Activated CD8-positive, alpha-beta memory T cell treated with anti-CD3 and anti-CD28 coated beads, Interleukin-2, amount 10 ng/mL, durations not matched to agents 7 days and 5 days (primary cell): ENCODE measurements around the gene HES3. TPM values are rescaled to one million over a fixed set of nuclear protein-coding genes. Genes with fewer than 3 reads are reported as not detected.

Source experiments
- ATAC-seq: fragments of 150-1000 bp; cut with Tn5 transposase; one replicate; pipeline ENCODE4 v1.10.0; 2021; ENCODE audit warnings: moderate library complexity
- CTCF ChIA-PET: fragments of 350-600 bp; sonication (Branson Sonifier 250); formaldehyde crosslinking; loops from one replicate; lab custom pipeline; 2021; ENCODE audit warnings: antibody characterized with exemption; lab: Charles Lee
- DNase-seq: peaks from one replicate; pipeline ENCODE4 v3.0.0-alpha.2; 2020
- H3K27ac Mint-ChIP-seq: one replicate; pipeline ENCODE4 v1.8.0; 2021; ENCODE audit warnings: mild to moderate bottlenecking, mixed read lengths
- H3K27me3 Mint-ChIP-seq: one replicate; pipeline ENCODE4 v1.8.0; 2021; ENCODE audit warnings: mixed read lengths
- H3K36me3 Mint-ChIP-seq: one replicate; pipeline ENCODE4 v1.8.0; 2021; ENCODE audit warnings: mild to moderate bottlenecking, mixed read lengths
- H3K4me1 Mint-ChIP-seq: one replicate; pipeline ENCODE4 v1.8.0; 2021; ENCODE audit warnings: mixed read lengths
- H3K4me3 Mint-ChIP-seq: one replicate; pipeline ENCODE4 v1.8.0; 2021; ENCODE audit warnings: mild to moderate bottlenecking, moderate library complexity, mixed read lengths
- H3K9me3 Mint-ChIP-seq: one replicate; pipeline ENCODE4 v1.8.0; 2022; ENCODE audit warnings: low read depth, mixed read lengths
- total RNA-seq, 2 experiments: library from RNA; stranded (reverse); gene quantifications; one replicate each; pipeline ENCODE4 v1.2.3, GENCODE V29; 2021

Gene HES3
- total RNA-seq = not detected

GRCh38 chr1:6243993-6244392 lies at the start of gene HES3:
HES3 (plus strand) TSS chr1:6244179; CDS start chr1:6244366, 187 bp downstream.
- peaks cover 74% of the 10 kb centered on the region for H3K27me3 Mint-ChIP-seq
- DNase-seq (no peak), ATAC-seq (no peak)
- peaks cover 19% of the 10 kb centered on the region for H3K4me1 Mint-ChIP-seq
- H3K9me3 Mint-ChIP-seq = no peaks in the 10 kb centered on the region
- no peak within 1 kb of the TSS for H3K4me3 Mint-ChIP-seq
- no peak within 1 kb of the TSS for H3K27ac Mint-ChIP-seq
- CTCF ChIA-PET = interaction anchor here (0.9 to 5.8 kb wide), 7 partner anchors 13 to 195 kb away, joined by 3 to 68 read pairs (median 4); partner anchors contain the start of gene HES2
- no peaks in the 10 kb centered on the region for H3K36me3 Mint-ChIP-seq

GRCh38 chr1:6197746-6198427 lies 46.1 kb upstream of the HES3 start:
- CTCF ChIA-PET = interaction anchor here (0.8 to 2.9 kb wide), 5 partner anchors 8 to 240 kb away, joined by 3 to 12 read pairs (median 5); partner anchors contain the start of gene RNF207
- Mint-ChIP-seq H3K4me3 (peak overlapping the region; percentile 90), H3K9me3 (no peaks in the 10 kb centered on the region), H3K27ac (peak overlapping the region; percentile 80), H3K4me1 (peaks cover 41% of the 10 kb centered on the region), H3K36me3 (peaks cover 31% of the 10 kb centered on the region), H3K27me3 (no peaks in the 10 kb centered on the region)
- no peak for ATAC-seq
- DNase-seq = no peak

- H3K9me3 Mint-ChIP-seq = no peaks in the 10 kb centered on the region
- ATAC-seq = peak; percentile 40
- CTCF ChIA-PET = interaction anchor here (0.8 to 2.9 kb wide), 6 partner anchors 7 to 240 kb away, joined by 3 to 12 read pairs (median 4); partner anchors contain the start of gene RNF207
- no peaks in the 10 kb centered on the region for H3K27me3 Mint-ChIP-seq
- peak overlapping the region; percentile 80 for H3K27ac Mint-ChIP-seq
- peaks cover 25% of the 10 kb centered on the region for H3K36me3 Mint-ChIP-seq
- peak; percentile 60 for DNase-seq
- peak overlapping the region; percentile 90 for H3K4me3 Mint-ChIP-seq
- H3K4me1 Mint-ChIP-seq = peaks cover 37% of the 10 kb centered on the region
Measured at GRCh38 chr1:6198646-6199297, 45.2 kb upstream of the HES3 start.

- Mint-ChIP-seq H3K4me1 (peaks cover 38% of the 10 kb centered on the region), H3K9me3 (no peaks in the 10 kb centered on the region), H3K36me3 (peaks cover 24% of the 10 kb centered on the region), H3K27ac (peak within 1 kb of the TSS; percentile 80), H3K27me3 (no peaks in the 10 kb centered on the region), H3K4me3 (peak within 1 kb of the TSS; percentile 90)
- CTCF ChIA-PET = interaction anchor here (1.1 to 2.9 kb wide), 5 partner anchors 10 to 239 kb away, joined by 3 to 12 read pairs (median 4); no protein-coding TSS in a partner anchor
- peak; percentile 99 for DNase-seq
- ATAC-seq = peak; percentile 97
Measured at GRCh38 chr1:6199298-6200187, 44.4 kb upstream of the HES3 start, which contains the start of gene RPL22. RPL22 (minus strand) TSS chr1:6199595; CDS start chr1:6199573, 22 bp downstream.

- no peaks in the 10 kb centered on the region for H3K9me3 Mint-ChIP-seq
- H3K27me3 Mint-ChIP-seq = no peaks in the 10 kb centered on the region
- CTCF ChIA-PET = interaction anchor here (1.2 to 1.7 kb wide), 3 partner anchors 11 to 238 kb away, joined by 3 to 4 read pairs (median 3); no protein-coding TSS in a partner anchor
- H3K36me3 Mint-ChIP-seq = peaks cover 24% of the 10 kb centered on the region
- ATAC-seq (no peak), DNase-seq (no peak)
- H3K4me1 Mint-ChIP-seq = peaks cover 41% of the 10 kb centered on the region
- H3K27ac Mint-ChIP-seq = peak overlapping the region; percentile 80
- peak overlapping the region; percentile 90 for H3K4me3 Mint-ChIP-seq
Measured at GRCh38 chr1:6200188-6200809, 43.7 kb upstream of the HES3 start.

GRCh38 chr1:6202256-6202655 lies 41.7 kb upstream of the HES3 start:
- H3K27me3 Mint-ChIP-seq = peaks cover 3% of the 10 kb centered on the region
- CTCF ChIA-PET = interaction anchor here (0.7 to 1.5 kb wide), 2 partner anchors 17 to 36 kb away, joined by 3 read pairs; no protein-coding TSS in a partner anchor
- peaks cover 12% of the 10 kb centered on the region for H3K36me3 Mint-ChIP-seq
- no peaks in the 10 kb centered on the region for H3K9me3 Mint-ChIP-seq
- H3K27ac Mint-ChIP-seq = no peak overlapping the region
- peaks cover 34% of the 10 kb centered on the region for H3K4me1 Mint-ChIP-seq
- DNase-seq (no peak), ATAC-seq (no peak)
- H3K4me3 Mint-ChIP-seq = no peak overlapping the region

- H3K4me1 Mint-ChIP-seq = peaks cover 9% of the 10 kb centered on the region
- CTCF ChIA-PET = interaction anchor here (0.7 to 3.4 kb wide), 20 partner anchors 9 to 427 kb away, joined by 3 to 17 read pairs (median 4); no protein-coding TSS in a partner anchor
- no peaks in the 10 kb centered on the region for H3K9me3 Mint-ChIP-seq
- H3K4me3 Mint-ChIP-seq = peak within 1 kb of the TSS; percentile 71
- peak; percentile 71 for DNase-seq
- H3K27me3 Mint-ChIP-seq = peaks cover 13% of the 10 kb centered on the region
- ATAC-seq = peak; percentile 66
- H3K27ac Mint-ChIP-seq = no peak within 1 kb of the TSS
- H3K36me3 Mint-ChIP-seq = peaks cover 1% of the 10 kb centered on the region
Measured at GRCh38 chr1:6205849-6206519, 38.0 kb upstream of the HES3 start, which contains the start of gene RNF207. RNF207 (plus strand) TSS chr1:6206119; CDS start chr1:6206536, 417 bp downstream.

- H3K27ac Mint-ChIP-seq = no peak overlapping the region
- peaks cover 9% of the 10 kb centered on the region for H3K4me1 Mint-ChIP-seq
- CTCF ChIA-PET = interaction anchor here (0.7 to 3.0 kb wide), 18 partner anchors 8 to 426 kb away, joined by 3 to 17 read pairs (median 4); no protein-coding TSS in a partner anchor
- peak overlapping the region; percentile 71 for H3K4me3 Mint-ChIP-seq
- H3K27me3 Mint-ChIP-seq = peaks cover 13% of the 10 kb centered on the region
- ATAC-seq (no peak), DNase-seq (no peak)
- no peaks in the 10 kb centered on the region for H3K9me3 Mint-ChIP-seq
- H3K36me3 Mint-ChIP-seq = peaks cover 1% of the 10 kb centered on the region
Measured at GRCh38 chr1:6206520-6206855, 37.5 kb upstream of the HES3 start.

- H3K4me3 Mint-ChIP-seq = peak overlapping the region; percentile 71
Measured at GRCh38 chr1:6207075-6207885, 36.7 kb upstream of the HES3 start.

GRCh38 chr1:6207921-6208320 lies 36.1 kb upstream of the HES3 start:
- no peak for ATAC-seq
- DNase-seq = no peak
- H3K4me3 Mint-ChIP-seq = no peak overlapping the region
- peaks cover 15% of the 10 kb centered on the region for H3K4me1 Mint-ChIP-seq
- H3K27ac Mint-ChIP-seq = no peak overlapping the region
- peaks cover 1% of the 10 kb centered on the region for H3K36me3 Mint-ChIP-seq
- CTCF ChIA-PET = interaction anchor here (0.7 to 2.4 kb wide), 4 partner anchors 17 to 38 kb away, joined by 3 to 7 read pairs (median 3); no protein-coding TSS in a partner anchor
- peaks cover 13% of the 10 kb centered on the region for H3K27me3 Mint-ChIP-seq
- H3K9me3 Mint-ChIP-seq = no peaks in the 10 kb centered on the region

More at GRCh38 chr1:6207075-6207885, 36.7 kb upstream of the HES3 start:
- Mint-ChIP-seq H3K27me3 (peaks cover 13% of the 10 kb centered on the region), H3K9me3 (no peaks in the 10 kb centered on the region), H3K4me1 (peaks cover 12% of the 10 kb centered on the region), H3K27ac (no peak overlapping the region), H3K36me3 (peaks cover 1% of the 10 kb centered on the region)
- ATAC-seq (no peak), DNase-seq (no peak)
- CTCF ChIA-PET = interaction anchor here (0.9 to 3.0 kb wide), 12 partner anchors 8 to 284 kb away, joined by 3 to 17 read pairs (median 4); no protein-coding TSS in a partner anchor
